OCI-LY7 (cell line): ENCODE results near the gene CARD14. TPM values are rescaled to one million over a fixed set of nuclear protein-coding genes. Genes with fewer than 3 reads are reported as not detected.

ENCODE experiments used
- BruUV-seq: library from RNA; stranded (reverse); fragments of 400-500 nt; replicated peaks from 2 replicates; lab custom pipeline; 2021; lab: Mats Ljungman, UMichigan
- CTCF ChIA-PET: fragments of 300-600 bp; sonication (Branson Sonifier 250); formaldehyde crosslinking; loops from one replicate; lab custom pipeline; 2022; ENCODE audit warnings: antibody characterized with exemption; ENCODE audit not compliant: unreplicated experiment; lab: Charles Lee
- POLR2A ChIA-PET: fragments of 300-600 bp; sonication (Branson Sonifier 250); formaldehyde crosslinking; loops from one replicate; lab custom pipeline; 2022; ENCODE audit warnings: antibody characterized with exemption; lab: Charles Lee
- DNase-seq: peaks from one replicate; pipeline ENCODE4 v3.0.0-alpha.2; 2015; ENCODE audit warnings: low spot score
- H2AFZ ChIP-seq: fragments of 200-600 bp; sonication (generic), shearing (Covaris generic); 2 replicates; pipeline ENCODE4 v1.6.1; 2014; ENCODE audit warnings: mild to moderate bottlenecking, antibody characterized with exemption, low read length, moderate library complexity
- H3K27ac ChIP-seq: fragments of 200-600 bp; sonication (generic); 2 replicates; pipeline ENCODE4 v1.5.1; 2014; ENCODE audit warnings: mixed run types, low read depth, mild to moderate bottlenecking, moderate library complexity, low read length, inconsistent platforms; ENCODE audit not compliant: poor library complexity, severe bottlenecking
- H3K36me3 ChIP-seq: fragments of 200-600 bp; sonication (generic); 2 replicates; pipeline ENCODE4 v1.6.1; 2014; ENCODE audit warnings: mild to moderate bottlenecking, antibody characterized with exemption, low read length, moderate library complexity, mixed read lengths; ENCODE audit not compliant: insufficient read depth
- H3K4me1 ChIP-seq: fragments of 200-600 bp; sonication (generic); 2 replicates; pipeline ENCODE4 v1.5.1; 2014; ENCODE audit warnings: mild to moderate bottlenecking, low read length; ENCODE audit not compliant: insufficient read depth, poor library complexity, severe bottlenecking
- H3K4me2 ChIP-seq: fragments of 200-600 bp; sonication (generic); 2 replicates; pipeline ENCODE4 v1.6.1; 2014; ENCODE audit warnings: mild to moderate bottlenecking, low read length
- H3K4me3 ChIP-seq: fragments of 200-600 bp; sonication (generic); 2 replicates; pipeline ENCODE4 v1.5.1; 2014; ENCODE audit warnings: mild to moderate bottlenecking, low read depth, low read length; ENCODE audit not compliant: poor library complexity, severe bottlenecking
- H3K79me2 ChIP-seq: fragments of 200-600 bp; sonication (generic); 2 replicates; pipeline ENCODE4 v1.6.1; 2016; ENCODE audit warnings: low read depth, mild to moderate bottlenecking, low read length, moderate library complexity, mixed read lengths; ENCODE audit not compliant: insufficient read depth
- H3K9me2 ChIP-seq: fragments of 200-600 bp; sonication (generic); 2 replicates; pipeline ENCODE4 v1.6.1; 2016; ENCODE audit warnings: mild to moderate bottlenecking, low read length, mixed read lengths; ENCODE audit not compliant: insufficient read depth
- H3K9me3 ChIP-seq: fragments of 200-600 bp; sonication (generic); 2 replicates; pipeline ENCODE4 v1.6.1; 2014; ENCODE audit warnings: mild to moderate bottlenecking, mixed run types, low read length, mixed read lengths
- H4K20me1 ChIP-seq: fragments of 200-600 bp; sonication (generic); 2 replicates; pipeline ENCODE4 v1.6.1; 2014; ENCODE audit warnings: mild to moderate bottlenecking, antibody characterized with exemption, low read length, moderate library complexity, mixed read lengths; ENCODE audit not compliant: insufficient read depth
- EZH2phosphoT487 ChIP-seq: fragments of 200-600 bp; sonication (generic); IDR thresholded peaks from 2 replicates; pipeline ENCODE4 v1.6.1; 2018; ENCODE audit warnings: low read depth, borderline replicate concordance, mild to moderate bottlenecking, mixed run types, antibody characterized with exemption, low read length, moderate library complexity, mixed read lengths
- intact Hi-C: fragments of 100-400 bp; cut with micrococcal nuclease; formaldehyde crosslinking; loops from one replicate; pipeline ENCODE4 v1.10.0; 2022; ENCODE audit not compliant: unreplicated experiment
- total RNA-seq, 2 experiments: library from RNA; depleted of rRNA in 1 of 2; stranded (reverse); fragments of >200 nt in 1 of 2; shearing (Covaris generic) in 1 of 2; gene quantifications; 2 replicates each; pipeline ENCODE4 v1.2.3, GENCODE V29; 2014 to 2022
- TF ChIP-seq, protein P1 (sequence below): fragments of 200-600 bp; sonication (generic); conservative IDR thresholded peaks from 2 replicates; pipeline ENCODE4 v1.5.1; 2014; ENCODE audit warnings: mild to moderate bottlenecking, antibody characterized with exemption, low read length, moderate library complexity, mixed read lengths

CARD14 gene
- total RNA-seq, 2 experiments from 2014 or later: not detected

DNA sequence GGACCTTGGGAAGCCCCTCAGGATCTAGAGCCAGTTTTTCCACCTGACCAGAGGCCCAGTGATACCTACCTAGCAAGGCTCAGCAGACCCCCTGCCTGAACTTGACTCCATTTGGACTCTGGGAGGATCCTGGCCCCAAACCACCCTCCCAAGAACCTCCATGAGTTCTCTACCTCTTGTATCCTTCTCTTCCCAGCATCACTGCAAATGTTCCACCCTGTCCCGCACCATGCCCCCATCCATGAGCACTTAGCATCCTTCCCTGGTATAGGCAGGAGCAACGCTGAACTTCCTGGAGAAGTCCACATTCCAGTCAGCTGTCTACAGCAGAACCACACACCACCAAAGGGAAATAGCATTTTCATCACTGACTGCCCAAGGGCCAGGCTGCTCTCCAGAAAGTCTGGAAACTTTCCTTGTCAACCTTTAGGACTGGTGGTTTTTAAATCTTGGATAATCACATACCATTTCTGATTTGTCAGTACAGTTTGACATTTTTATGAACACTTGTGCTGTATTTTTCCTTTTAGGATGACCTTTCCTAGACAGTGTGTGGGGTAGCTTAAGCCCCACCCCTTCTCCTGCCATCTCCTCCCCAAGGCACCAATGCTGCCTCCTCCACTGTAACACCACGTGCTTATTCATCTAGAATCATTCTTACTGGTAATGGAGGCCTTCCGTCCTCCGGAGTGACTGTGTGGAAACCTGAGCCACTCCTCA is 36.8 kb upstream of the CARD14 start:
- peaks cover 60% of the 10 kb centered on the region for H3K36me3 ChIP-seq

DNA sequence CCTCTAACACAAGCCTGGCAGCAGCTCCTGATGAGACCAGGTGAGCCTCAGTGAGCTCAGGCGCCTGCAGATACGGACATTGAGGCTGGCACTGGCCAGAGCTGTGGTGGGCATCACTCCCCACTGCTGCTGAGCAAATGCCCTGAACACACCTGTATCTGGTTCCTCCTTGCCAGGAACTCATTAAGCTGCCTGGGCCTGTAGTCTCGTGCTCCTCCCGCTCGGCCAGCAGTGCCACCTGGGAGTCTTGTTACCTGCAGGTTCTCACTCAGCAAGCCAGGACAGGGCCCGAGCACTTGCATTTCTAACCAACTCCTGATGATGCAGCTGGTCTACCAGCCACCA is 36.2 kb upstream of the CARD14 start:
- no peak overlapping the region for H3K27ac ChIP-seq
- H4K20me1 ChIP-seq: peaks cover 5% of the 10 kb centered on the region; the same call in 1 of the 2 replicates
- intact Hi-C loops: no loop called here
- H3K4me3 ChIP-seq: no peak overlapping the region
- DNase-seq: no peak
- no peaks in the 10 kb centered on the region for H3K9me3 ChIP-seq
- no peaks in the 10 kb centered on the region for H3K79me2 ChIP-seq
- H2AFZ ChIP-seq: no peak overlapping the region
- CTCF ChIA-PET: no interaction called here
- POLR2A ChIA-PET: interaction anchor here (0.6 to 1.9 kb wide), 3 partner anchors 9 to 707 kb away, joined by 3 to 5 read pairs (median 3); no protein-coding TSS in a partner anchor
- no peaks in the 10 kb centered on the region for H3K4me1 ChIP-seq
- no TSS peak for BruUV-seq
- H3K4me2 ChIP-seq: no peak overlapping the region
- H3K9me2 ChIP-seq: no peaks in the 10 kb centered on the region
- H3K36me3 ChIP-seq: peaks cover 66% of the 10 kb centered on the region
- TF ChIP-seq EZH2phosphoT487: no peak
- TF ChIP-seq, protein P1, sequence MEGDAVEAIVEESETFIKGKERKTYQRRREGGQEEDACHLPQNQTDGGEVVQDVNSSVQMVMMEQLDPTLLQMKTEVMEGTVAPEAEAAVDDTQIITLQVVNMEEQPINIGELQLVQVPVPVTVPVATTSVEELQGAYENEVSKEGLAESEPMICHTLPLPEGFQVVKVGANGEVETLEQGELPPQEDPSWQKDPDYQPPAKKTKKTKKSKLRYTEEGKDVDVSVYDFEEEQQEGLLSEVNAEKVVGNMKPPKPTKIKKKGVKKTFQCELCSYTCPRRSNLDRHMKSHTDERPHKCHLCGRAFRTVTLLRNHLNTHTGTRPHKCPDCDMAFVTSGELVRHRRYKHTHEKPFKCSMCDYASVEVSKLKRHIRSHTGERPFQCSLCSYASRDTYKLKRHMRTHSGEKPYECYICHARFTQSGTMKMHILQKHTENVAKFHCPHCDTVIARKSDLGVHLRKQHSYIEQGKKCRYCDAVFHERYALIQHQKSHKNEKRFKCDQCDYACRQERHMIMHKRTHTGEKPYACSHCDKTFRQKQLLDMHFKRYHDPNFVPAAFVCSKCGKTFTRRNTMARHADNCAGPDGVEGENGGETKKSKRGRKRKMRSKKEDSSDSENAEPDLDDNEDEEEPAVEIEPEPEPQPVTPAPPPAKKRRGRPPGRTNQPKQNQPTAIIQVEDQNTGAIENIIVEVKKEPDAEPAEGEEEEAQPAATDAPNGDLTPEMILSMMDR: no peak

More for the DNA sequence above, 36.8 kb upstream of the CARD14 start:
- CTCF ChIA-PET: no interaction called here
- Histone ChIP-seq H3K4me2 (no peak overlapping the region), H4K20me1 (peaks cover 5% of the 10 kb centered on the region; the same call in 1 of the 2 replicates), H3K9me2 (no peaks in the 10 kb centered on the region), H3K4me1 (no peaks in the 10 kb centered on the region), H3K27ac (no peak overlapping the region), H3K4me3 (no peak overlapping the region), H3K79me2 (no peaks in the 10 kb centered on the region), H3K9me3 (no peaks in the 10 kb centered on the region), H2AFZ (no peak overlapping the region)
- TF ChIP-seq, protein P1: no peak
- no peak for TF ChIP-seq EZH2phosphoT487
- intact Hi-C loops: no loop called here
- POLR2A ChIA-PET: interaction anchor here (1.0 to 1.9 kb wide), 2 partner anchors 9 kb away, joined by 3 to 5 read pairs; no protein-coding TSS in a partner anchor
- no peak for DNase-seq
- BruUV-seq: no TSS peak

DNA sequence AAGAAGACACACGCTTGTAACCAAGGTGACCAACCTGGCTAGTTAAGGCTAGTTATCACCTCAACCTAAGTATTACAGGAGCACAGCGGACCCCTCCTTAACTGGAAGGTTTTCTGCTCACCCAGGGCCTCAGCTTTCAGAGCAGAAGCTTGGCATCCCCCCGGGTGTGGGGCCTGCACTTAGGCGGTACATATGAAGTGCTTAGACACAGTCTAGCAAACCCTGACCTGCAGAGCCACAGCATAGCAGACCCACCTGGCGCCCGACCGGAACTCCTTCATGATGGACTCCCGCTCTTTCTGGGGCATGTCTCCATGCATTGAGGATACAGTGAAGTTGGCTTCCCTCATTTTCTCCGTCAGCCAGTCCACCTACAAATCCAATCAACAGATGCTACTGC is 32.7 kb upstream of the CARD14 start:
- no TSS peak for BruUV-seq
- Histone ChIP-seq H3K4me2 (no peak overlapping the region), H3K36me3 (peaks cover 100% of the 10 kb centered on the region), H3K27ac (no peak overlapping the region), H3K9me3 (no peaks in the 10 kb centered on the region), H3K4me3 (no peak overlapping the region), H3K4me1 (no peaks in the 10 kb centered on the region), H3K79me2 (peaks cover 7% of the 10 kb centered on the region; the same call in 1 of the 2 replicates), H3K9me2 (no peaks in the 10 kb centered on the region), H4K20me1 (peaks cover 7% of the 10 kb centered on the region; the same call in 1 of the 2 replicates), H2AFZ (no peak overlapping the region)
- intact Hi-C loops: no loop called here
- ChIA-PET POLR2A (no interaction called here), CTCF (no interaction called here)
- DNase-seq: no peak
- TF ChIP-seq, protein P1: no peak
- no peak for TF ChIP-seq EZH2phosphoT487
